ENCODE data around the gene IMPDH2. TPM values are rescaled to one million over a fixed set of nuclear protein-coding genes. Genes with fewer than 3 reads are reported as not detected.
A peak's percentile ranks its signal among the peaks of the same experiment; 100 is the strongest.

The IMPDH2 gene
- total RNA-seq (2014; rRNA removed) (532 and 576 TPM in 2 replicates), Bru-seq, nascent RNA (percentile 96 among the genes with signal in this experiment), BruChase-seq, experiment 1, labeled RNA remaining after a 6-hour chase (percentile 98 among the genes with signal in this experiment), BruChase-seq, experiment 2, labeled RNA remaining after a 2-hour chase (percentile 94 among the genes with signal in this experiment)
- long read RNA-seq, transcript IMPDH2-205 (2 exons, 420 nt), result minor isoform, 18 of 483 reads
- long read RNA-seq, transcript IMPDH2-201 (14 exons, 1,643 nt), result major isoform, 200 of 483 reads
- long read RNA-seq, partial matches to known transcripts, result 35 of 483 reads
- long read RNA-seq, other reads (novel, unspliced or antisense), result 229 of 483 reads

DNA sequence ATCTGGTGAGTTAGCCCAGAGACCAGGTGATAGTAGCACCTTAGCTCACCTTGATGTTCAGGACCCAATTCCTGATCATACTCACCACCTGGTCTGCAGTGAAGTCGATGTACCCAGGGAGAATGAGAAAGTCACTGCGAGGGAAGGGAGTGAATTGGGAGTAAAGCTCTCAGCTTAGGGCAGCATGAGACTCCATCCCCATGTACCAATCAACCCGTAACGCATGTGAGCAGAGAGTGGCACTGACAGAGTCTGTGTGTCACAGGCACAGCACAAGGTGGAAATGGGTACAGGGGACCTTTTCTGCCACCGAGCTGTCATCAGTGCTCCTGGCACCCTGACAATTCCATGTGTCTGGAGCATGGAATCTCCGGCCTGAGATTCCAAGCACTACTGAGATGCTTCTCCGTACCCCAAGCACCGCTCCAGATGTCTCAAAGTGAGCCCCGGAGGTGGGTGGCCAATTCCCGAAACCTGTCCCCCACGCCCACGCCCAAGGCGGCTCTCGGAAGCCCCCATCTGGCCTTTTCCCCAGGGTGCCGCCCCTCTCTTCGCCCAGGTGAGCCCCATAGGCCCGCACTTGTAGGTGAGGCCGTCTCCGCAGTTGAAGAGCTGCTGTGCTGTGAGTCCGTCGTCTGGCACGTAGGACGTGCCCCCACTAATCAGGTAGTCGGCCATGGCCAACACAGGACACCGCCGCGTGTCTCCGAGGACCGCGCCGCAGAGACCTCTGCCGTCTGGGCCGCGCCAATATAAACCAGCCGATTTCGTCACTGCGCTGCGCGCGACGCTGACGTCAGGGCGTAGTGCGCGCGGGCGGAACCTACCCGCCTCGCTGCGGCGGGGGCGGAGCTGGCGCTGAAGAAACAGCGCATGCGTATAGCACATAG is at the start of gene IMPDH2:
TSS of gene IMPDH2 (minus strand) at position 726 of the 890 bp plus-strand sequence. CDS start at position 678, 48 bp downstream.
- no peaks in the 10 kb centered on the region for H3K9me3 ChIP-seq (ENCODE audit: low read length)
- ATAC-seq (peak; percentile 89), DNase-seq (peak; percentile 98)
- H3K9me2 ChIP-seq (replicated peaks; ENCODE audit: low read length), result no peaks in the 10 kb centered on the region
- ChIA-PET CTCF (no interaction called here), POLR2A (ENCODE audit: unreplicated experiment) (interaction anchor here (0.5 to 0.6 kb wide), 9 partner anchors 9 to 727 kb away, joined by 3 to 26 read pairs (median 3); partner anchors contain the start of gene WDR6)
- TF ChIP-seq, protein P1, sequence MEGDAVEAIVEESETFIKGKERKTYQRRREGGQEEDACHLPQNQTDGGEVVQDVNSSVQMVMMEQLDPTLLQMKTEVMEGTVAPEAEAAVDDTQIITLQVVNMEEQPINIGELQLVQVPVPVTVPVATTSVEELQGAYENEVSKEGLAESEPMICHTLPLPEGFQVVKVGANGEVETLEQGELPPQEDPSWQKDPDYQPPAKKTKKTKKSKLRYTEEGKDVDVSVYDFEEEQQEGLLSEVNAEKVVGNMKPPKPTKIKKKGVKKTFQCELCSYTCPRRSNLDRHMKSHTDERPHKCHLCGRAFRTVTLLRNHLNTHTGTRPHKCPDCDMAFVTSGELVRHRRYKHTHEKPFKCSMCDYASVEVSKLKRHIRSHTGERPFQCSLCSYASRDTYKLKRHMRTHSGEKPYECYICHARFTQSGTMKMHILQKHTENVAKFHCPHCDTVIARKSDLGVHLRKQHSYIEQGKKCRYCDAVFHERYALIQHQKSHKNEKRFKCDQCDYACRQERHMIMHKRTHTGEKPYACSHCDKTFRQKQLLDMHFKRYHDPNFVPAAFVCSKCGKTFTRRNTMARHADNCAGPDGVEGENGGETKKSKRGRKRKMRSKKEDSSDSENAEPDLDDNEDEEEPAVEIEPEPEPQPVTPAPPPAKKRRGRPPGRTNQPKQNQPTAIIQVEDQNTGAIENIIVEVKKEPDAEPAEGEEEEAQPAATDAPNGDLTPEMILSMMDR (conservative IDR thresholded peaks at IDR 0.05; ENCODE audit: low read depth, low read length), result peak; percentile 22; the same call in 1 of the 2 replicates
- no peak for TF ChIP-seq EZH2 (IDR thresholded peaks at IDR 0.05; ENCODE audit: low read length, unreplicated experiment)
- peaks cover 39% of the 10 kb centered on the region for H3K4me1 ChIP-seq (ENCODE audit: insufficient read depth, low read length)
- H3K27ac ChIP-seq (ENCODE audit: low read length), result peak within 1 kb of the TSS; percentile 68
- peak within 1 kb of the TSS; percentile 96 for H3K9ac ChIP-seq (ENCODE audit: low read length)
- peaks cover 10% of the 10 kb centered on the region for H3F3A ChIP-seq (ENCODE audit: low read length, unreplicated experiment)
- peaks cover 53% of the 10 kb centered on the region for H3K79me2 ChIP-seq (ENCODE audit: low read length)
- intact Hi-C loops (cut with micrococcal nuclease), result no loop called here
- TSS peak; percentile 62 for BruUV-seq (replicated peaks)
- peaks cover 79% of the 10 kb centered on the region for H3K36me3 ChIP-seq (ENCODE audit: low read depth, low read length)
- H3K4me3 ChIP-seq (ENCODE audit: low read length), result peak within 1 kb of the TSS; percentile 83
- 0 out of 2 replicates have a peak, but pooled peaks cover 13% of the 10 kb centered on the region for H4K20me1 ChIP-seq (ENCODE audit: low read length)
- H3K27me3 ChIP-seq (ENCODE audit: low read length), result no peaks in the 10 kb centered on the region
- peak within 1 kb of the TSS; percentile 97 for H3K4me2 ChIP-seq (ENCODE audit: low read length)
- peak within 1 kb of the TSS; percentile 56 for H2AFZ ChIP-seq (ENCODE audit: low read length)

DNA sequence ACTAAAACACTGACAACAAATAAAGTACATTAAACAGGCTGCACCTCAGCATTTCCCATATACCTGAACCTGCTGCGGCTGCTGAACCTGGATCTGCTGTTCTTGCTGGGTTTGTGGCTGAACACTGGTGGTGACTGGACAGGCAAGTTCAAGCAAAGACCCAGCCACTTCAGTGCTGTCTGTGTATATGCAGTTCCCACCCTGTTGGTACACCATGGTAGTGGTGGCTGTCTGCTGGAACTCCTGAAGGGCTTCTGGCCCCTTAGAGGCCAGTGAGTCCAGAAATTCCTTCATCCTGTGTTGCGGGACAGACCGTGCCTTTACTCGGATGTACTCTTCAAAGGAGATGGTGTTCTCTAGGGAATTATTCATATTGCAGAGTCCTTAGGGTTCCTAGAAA is 47.4 kb upstream of the IMPDH2 start:
- TF ChIP-seq, protein P1 (conservative IDR thresholded peaks at IDR 0.05; ENCODE audit: low read depth, low read length), result no peak
- TF ChIP-seq EZH2phosphoT487 (IDR thresholded peaks at IDR 0.05; ENCODE audit: borderline replicate concordance, low read length), result no peak
- TF ChIP-seq EZH2 (IDR thresholded peaks at IDR 0.05; ENCODE audit: low read length, unreplicated experiment), result no peak
- no peaks in the 10 kb centered on the region for H3F3A ChIP-seq (ENCODE audit: low read length, unreplicated experiment)
- H3K9me2 ChIP-seq (replicated peaks; ENCODE audit: low read length), result no peaks in the 10 kb centered on the region
- H3K4me2 ChIP-seq (ENCODE audit: low read length), result no peak overlapping the region
- DNase-seq, result no peak
- H4K20me1 ChIP-seq (ENCODE audit: low read length), result peaks cover 8% of the 10 kb centered on the region; the same call in 1 of the 2 replicates
- H3K4me1 ChIP-seq (ENCODE audit: insufficient read depth, low read length), result no peaks in the 10 kb centered on the region
- H3K36me3 ChIP-seq (ENCODE audit: low read depth, low read length), result peaks cover 60% of the 10 kb centered on the region
- no peak for ATAC-seq
- H3K9me3 ChIP-seq (ENCODE audit: low read length), result no peaks in the 10 kb centered on the region
- ChIA-PET CTCF (no interaction called here), POLR2A (ENCODE audit: unreplicated experiment) (no interaction called here)
- no peaks in the 10 kb centered on the region for H3K27me3 ChIP-seq (ENCODE audit: low read length)
- no peak overlapping the region for H3K27ac ChIP-seq (ENCODE audit: low read length)
- no peak overlapping the region for H3K9ac ChIP-seq (ENCODE audit: low read length)
- no peak overlapping the region for H2AFZ ChIP-seq (ENCODE audit: low read length)
- peaks cover 42% of the 10 kb centered on the region for H3K79me2 ChIP-seq (ENCODE audit: low read length)
- intact Hi-C loops (cut with micrococcal nuclease), result no loop called here
- no TSS peak for BruUV-seq (replicated peaks)
- H3K4me3 ChIP-seq (ENCODE audit: low read length), result no peak overlapping the region

All from PC-3 (cell line).